SK-N-SH (cell line): ENCODE measurements around the gene PARK7. TPM values are rescaled to one million over a fixed set of nuclear protein-coding genes. Genes with fewer than 3 reads are reported as not detected.

Experiments
- CTCF ChIA-PET: fragments of 300-600, 350-600 bp; formaldehyde crosslinking; extraction: SDS; loops from one replicate; lab custom pipeline; 2021; lab: Yijun Ruan, JAX
- POLR2A ChIA-PET: fragments of 350-600 bp; sonication (Branson Sonifier 250); formaldehyde crosslinking; extraction: SDS; loops from one replicate; lab custom pipeline; 2020; ENCODE audit warnings: antibody characterized with exemption, inconsistent platforms; lab: Yijun Ruan, JAX
- DNase-seq: peaks from one replicate; pipeline ENCODE4 v3.0.0; 2012
- H2AFZ ChIP-seq: fragments of 200-600 bp; sonication (generic); 2 replicates; pipeline ENCODE4 v1.8.1; 2016; ENCODE audit warnings: antibody characterized with exemption, mild to moderate bottlenecking, low read depth
- H3F3A ChIP-seq: fragments of 200-600 bp; sonication (generic); replicated peaks from 2 replicates; pipeline ENCODE3; 2016; ENCODE audit warnings: antibody characterized with exemption, mild to moderate bottlenecking; ENCODE audit not compliant: insufficient read depth
- H3K27ac ChIP-seq, 2 experiments: fragments of 200-500 bp in 1 of 2; fragments of 200-600 bp in 1 of 2; sonication (Bioruptor generic) in 1 of 2; sonication (generic), shearing (Covaris generic) in 1 of 2; 2 replicates each; pipeline versions ENCODE4 v1.5.1 to v1.6.1; 2014 to 2016; ENCODE audit warnings: low read depth in 2 of 2, inconsistent platforms in 1 of 2, low read length in 1 of 2, mild to moderate bottlenecking in 1 of 2, mixed read lengths in 1 of 2
- H3K27me3 ChIP-seq: fragments of 200-600 bp; sonication (generic), shearing (Covaris generic); 2 replicates; pipeline ENCODE4 v1.6.1; 2016; ENCODE audit warnings: mixed run types; ENCODE audit not compliant: insufficient read depth
- H3K36me3 ChIP-seq, 2 experiments: fragments of 200-500 bp in 1 of 2; fragments of 200-600 bp in 1 of 2; sonication (Bioruptor generic) in 1 of 2; sonication (generic) in 1 of 2; replicated peaks in 1 of 2; 2 replicates each; pipeline versions ENCODE3 to v1.5.1; 2014 to 2016; ENCODE audit warnings: low read length in 1 of 2, mild to moderate bottlenecking in 1 of 2; ENCODE audit not compliant: insufficient read depth in 2 of 2, control insufficient read depth in 1 of 2
- H3K4me1 ChIP-seq, 2 experiments: fragments of 200-500 bp in 1 of 2; fragments of 200-600 bp in 1 of 2; sonication (Bioruptor generic) in 1 of 2; sonication (generic), shearing (Covaris generic) in 1 of 2; 2 replicates each; pipeline versions ENCODE4 v1.5.1 to v1.6.1; 2014 to 2016; ENCODE audit warnings: low read depth in 1 of 2, low read length in 1 of 2, mixed run types in 1 of 2; ENCODE audit not compliant: insufficient read depth in 2 of 2, control insufficient read depth in 1 of 2
- H3K4me2 ChIP-seq: fragments of 200-600 bp; sonication (generic), shearing (Covaris generic); 2 replicates; pipeline ENCODE4 v1.6.1; 2017; ENCODE audit warnings: mixed run types
- H3K4me3 ChIP-seq, 2 experiments: fragments of 200-500 bp in 1 of 2; fragments of 200-600 bp in 1 of 2; sonication (Bioruptor generic) in 1 of 2; sonication (generic), shearing (Covaris generic) in 1 of 2; 2 replicates each; pipeline versions ENCODE4 v1.5.1 to v1.8.1; 2014 to 2016; ENCODE audit warnings: low read depth in 2 of 2, inconsistent platforms in 1 of 2, low read length in 1 of 2, mild to moderate bottlenecking in 1 of 2, mixed read lengths in 1 of 2, moderate library complexity in 1 of 2
- H3K79me2 ChIP-seq: fragments of 200-600 bp; sonication (generic); 2 replicates; pipeline ENCODE4 v1.8.1; 2017; ENCODE audit warnings: mild to moderate bottlenecking; ENCODE audit not compliant: insufficient read depth
- H3K9ac ChIP-seq: fragments of 200-600 bp; sonication (generic); 2 replicates; pipeline ENCODE4 v1.6.1; 2017; ENCODE audit warnings: mixed run types
- H3K9me2 ChIP-seq: fragments of 200-600 bp; sonication (generic); 2 replicates; pipeline ENCODE4 v1.6.1; 2017; ENCODE audit warnings: mixed run types
- H3K9me3 ChIP-seq: fragments of 200-600 bp; sonication (generic); 2 replicates; pipeline ENCODE4 v1.6.1; 2017; ENCODE audit warnings: mixed run types, mild to moderate bottlenecking, moderate library complexity
- H4K20me1 ChIP-seq: fragments of 200-600 bp; sonication (generic); 2 replicates; pipeline ENCODE4 v1.6.1; 2017; ENCODE audit warnings: mild to moderate bottlenecking, mixed run types; ENCODE audit not compliant: insufficient read depth
- EP300 ChIP-seq, 2 experiments: IDR thresholded peaks; 2 replicates each; pipeline versions ENCODE4 v1.4.0 to v1.6.1; 2012; ENCODE audit warnings: borderline replicate concordance in 1 of 2, low read depth in 1 of 2, low read length in 1 of 2
- FOSL2 ChIP-seq: IDR thresholded peaks from 2 replicates; pipeline ENCODE4 v1.4.0; 2012; ENCODE audit warnings: low read depth, mild to moderate bottlenecking, moderate library complexity, borderline replicate concordance
- FOXJ3 ChIP-seq: sonication (generic); formaldehyde crosslinking; IDR thresholded peaks from 2 replicates; pipeline ENCODE4 v1.5.1; 2020; ENCODE audit warnings: mild to moderate bottlenecking, missing genetic modification reagents
- JUND ChIP-seq: IDR thresholded peaks from 2 replicates; pipeline ENCODE4 v1.4.0; 2012
- MAX ChIP-seq: IDR thresholded peaks from 2 replicates; pipeline ENCODE4 v1.4.0; 2012; ENCODE audit warnings: low read depth
- MEF2A ChIP-seq: IDR thresholded peaks from 2 replicates; pipeline ENCODE4 v1.4.0; 2012; ENCODE audit warnings: low read depth, borderline replicate concordance
- MXI1 ChIP-seq: IDR thresholded peaks from 2 replicates; pipeline ENCODE4 v1.6.1; 2012; ENCODE audit warnings: mild to moderate bottlenecking, low read depth, low read length, improper control_type of control experiment
- NFIC ChIP-seq: IDR thresholded peaks from 2 replicates; pipeline ENCODE4 v1.4.0; 2012; ENCODE audit warnings: borderline replicate concordance
- RCOR1 ChIP-seq: fragments of 150-350 bp; IDR thresholded peaks from 2 replicates; pipeline ENCODE4 v1.6.1; 2017; ENCODE audit warnings: antibody characterized with exemption, low read length
- REST ChIP-seq: IDR thresholded peaks from 2 replicates; pipeline ENCODE4 v1.6.1; 2012; ENCODE audit warnings: mild to moderate bottlenecking, low read depth, low read length, moderate library complexity
- RFX5 ChIP-seq: IDR thresholded peaks from 2 replicates; pipeline ENCODE4 v1.6.1; 2012; ENCODE audit warnings: mild to moderate bottlenecking, improper control_type of control experiment, low read length
- SIN3A ChIP-seq: IDR thresholded peaks from 2 replicates; pipeline ENCODE4 v1.6.1; 2012; ENCODE audit warnings: low read depth, mild to moderate bottlenecking, low read length, moderate library complexity, borderline replicate concordance
- TCF12 ChIP-seq: IDR thresholded peaks from 2 replicates; pipeline ENCODE4 v1.4.0; 2012
- TEAD4 ChIP-seq: IDR thresholded peaks from 2 replicates; pipeline ENCODE4 v1.4.0; 2012; ENCODE audit warnings: mild to moderate bottlenecking, borderline replicate concordance; ENCODE audit not compliant: insufficient read depth
- YY1 ChIP-seq: IDR thresholded peaks from 2 replicates; pipeline ENCODE4 v1.4.0; 2012; ENCODE audit warnings: low read depth, mild to moderate bottlenecking
- ZBTB33 ChIP-seq: IDR thresholded peaks from 2 replicates; pipeline ENCODE4 v1.4.0; 2012; ENCODE audit warnings: low read depth, borderline replicate concordance
- WGBS: methylation state at CpG from one replicate; pipeline ENCODE4 v1.1.6; 2017; ENCODE audit warnings: low lambda C conversion rate; 5-methylcytosine and 5-hydroxymethylcytosine counted together
- polyA plus RNA-seq, 3 experiments: library from polyadenylated mRNA; depleted of rRNA; stranded (reverse); fragments of >200 nt; gene quantifications; 2 replicates each; pipeline ENCODE4 v1.2.3, GENCODE V29; 2012
- TF ChIP-seq, protein P1 (sequence below): fragments of 150-350 bp; IDR thresholded peaks from 2 replicates; pipeline ENCODE4 v1.6.1; 2016; ENCODE audit warnings: mild to moderate bottlenecking, low read depth, low read length
- TF ChIP-seq, protein P2 (sequence below): IDR thresholded peaks from 2 replicates; pipeline ENCODE4; 2012

PARK7 gene
- polyA plus RNA-seq, 1 of the 3 experiments (the other 2 are of a cell fraction), result 415 TPM

GRCh38 chr1:7993593-7994479 is 32.3 kb downstream of the PARK7 start:
- no peak overlapping the region for H3K4me2 ChIP-seq
- no peaks in the 10 kb centered on the region for H3K79me2 ChIP-seq
- TF ChIP-seq, protein P1, sequence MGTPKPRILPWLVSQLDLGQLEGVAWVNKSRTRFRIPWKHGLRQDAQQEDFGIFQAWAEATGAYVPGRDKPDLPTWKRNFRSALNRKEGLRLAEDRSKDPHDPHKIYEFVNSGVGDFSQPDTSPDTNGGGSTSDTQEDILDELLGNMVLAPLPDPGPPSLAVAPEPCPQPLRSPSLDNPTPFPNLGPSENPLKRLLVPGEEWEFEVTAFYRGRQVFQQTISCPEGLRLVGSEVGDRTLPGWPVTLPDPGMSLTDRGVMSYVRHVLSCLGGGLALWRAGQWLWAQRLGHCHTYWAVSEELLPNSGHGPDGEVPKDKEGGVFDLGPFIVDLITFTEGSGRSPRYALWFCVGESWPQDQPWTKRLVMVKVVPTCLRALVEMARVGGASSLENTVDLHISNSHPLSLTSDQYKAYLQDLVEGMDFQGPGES, result no peak
- TF ChIP-seq, protein P2, sequence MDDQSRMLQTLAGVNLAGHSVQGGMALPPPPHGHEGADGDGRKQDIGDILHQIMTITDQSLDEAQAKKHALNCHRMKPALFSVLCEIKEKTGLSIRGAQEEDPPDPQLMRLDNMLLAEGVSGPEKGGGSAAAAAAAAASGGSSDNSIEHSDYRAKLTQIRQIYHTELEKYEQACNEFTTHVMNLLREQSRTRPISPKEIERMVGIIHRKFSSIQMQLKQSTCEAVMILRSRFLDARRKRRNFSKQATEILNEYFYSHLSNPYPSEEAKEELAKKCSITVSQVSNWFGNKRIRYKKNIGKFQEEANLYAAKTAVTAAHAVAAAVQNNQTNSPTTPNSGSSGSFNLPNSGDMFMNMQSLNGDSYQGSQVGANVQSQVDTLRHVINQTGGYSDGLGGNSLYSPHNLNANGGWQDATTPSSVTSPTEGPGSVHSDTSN, result peak; percentile 32
- TF ChIP-seq RCOR1, result no peak
- TF ChIP-seq NFIC, result no peak
- TF ChIP-seq TCF12, result peak; percentile 56
- TF ChIP-seq RFX5, result no peak
- no peak for TF ChIP-seq TEAD4
- no peak for TF ChIP-seq MAX
- no peak for TF ChIP-seq YY1
- no peak for TF ChIP-seq MXI1
- no peak for TF ChIP-seq REST
- no peak for TF ChIP-seq ZBTB33
- no peak for TF ChIP-seq MEF2A
- peak; percentile 44 for TF ChIP-seq JUND
- TF ChIP-seq SIN3A, result no peak
- TF ChIP-seq EP300 (IDR thresholded peaks at IDR 0.05; ENCODE audit: borderline replicate concordance in 1 of 2, low read depth in 1 of 2, low read length in 1 of 2), result peak in 1 of 2 experiments; percentile 27; a peak in 1 of 4 replicates
- TF ChIP-seq FOXJ3 (CRISPR knock-in tag), result no peak
- TF ChIP-seq FOSL2, result peak; percentile 60; the same call in 1 of the 2 replicates
- no peaks in the 10 kb centered on the region for H3K4me1 ChIP-seq
- ChIA-PET POLR2A (no interaction called here), CTCF (interaction anchor here (1.2 kb wide), 1 partner anchor 11 kb away, joined by 4 read pairs; no protein-coding TSS in a partner anchor)
- H3K4me3 ChIP-seq, result no peak overlapping the region
- no peak overlapping the region for H3K9ac ChIP-seq
- no peaks in the 10 kb centered on the region for H3K9me2 ChIP-seq
- H3K36me3 ChIP-seq, result no peaks in the 10 kb centered on the region
- WGBS, result 87% methylated on average over 19 of the region's 19 CpGs
- peak overlapping the region in 1 of 2 experiments; percentile 56; a peak in 2 of 4 replicates for H3K27ac ChIP-seq
- H4K20me1 ChIP-seq, result no peaks in the 10 kb centered on the region
- H2AFZ ChIP-seq, result no peak overlapping the region
- DNase-seq, result no peak
- no peaks in the 10 kb centered on the region for H3K27me3 ChIP-seq
- H3F3A ChIP-seq, result no peaks in the 10 kb centered on the region
- no peaks in the 10 kb centered on the region for H3K9me3 ChIP-seq
